ENCODE measurements around the gene NQO2. TPM values are rescaled to one million over a fixed set of nuclear protein-coding genes. Genes with fewer than 3 reads are reported as not detected.

NQO2 gene
- total and polyA plus RNA-seq, 2 donors (not counting 1 experiment from before 2014, with no cell fraction given): 6.2 to 21.5 TPM

GRCh38 chr6:3001146-3001772 lies 1.6 kb downstream of the NQO2 start:
- no peaks in the 10 kb centered on the region for H3K27me3 Mint-ChIP-seq
- H3K4me1 Mint-ChIP-seq: peaks cover 18% of the 10 kb centered on the region
- no peaks in the 10 kb centered on the region for H3K9me3 ChIP-seq (ENCODE audit: control extremely low read depth in 1 of 3, control insufficient read depth in 2 of 3, insufficient read depth in 1 of 3, low read length in 2 of 3)
- no peak overlapping the region for H3K27ac Mint-ChIP-seq
- no CpG with 5 or more reads among the region's 11 CpGs for WGBS (ENCODE audit: insufficient coverage)
- no peak overlapping the region for H3K4me3 Mint-ChIP-seq
- no peak overlapping the region for H2AFZ ChIP-seq (ENCODE audit: insufficient read depth, low read depth, low read length, poor library complexity, severe bottlenecking)
- DNase-seq (no peak), ATAC-seq (ENCODE audit: low read depth) (no peak)
- peaks cover 11 to 21% of the 10 kb centered on the region in 2 donors for H3K4me1 ChIP-seq (ENCODE audit: control insufficient read depth in 2 of 2, insufficient read depth in 2 of 2, low read length in 2 of 2)
- no peaks in the 10 kb centered on the region for H4K20me1 ChIP-seq (ENCODE audit: control insufficient read depth, insufficient read depth, low read length, poor library complexity, severe bottlenecking)
- no peak overlapping the region for H3K9ac ChIP-seq (ENCODE audit: low read length)
- H3K27ac ChIP-seq (ENCODE audit: low read length in 2 of 2): no peak overlapping the region
- no peaks in the 10 kb centered on the region for H3K27me3 ChIP-seq (replicated peaks in 1 of 4; ENCODE audit: control extremely low read depth in 1 of 4, control insufficient read depth in 3 of 4, insufficient read depth in 4 of 4, low read length in 3 of 4)
- intact Hi-C loops (cut with micrococcal nuclease): no loop called here
- no peaks in the 10 kb centered on the region for H3K9me3 Mint-ChIP-seq (ENCODE audit: insufficient read depth)
- ChIA-PET CTCF (interaction anchor here (0.8 to 4.1 kb wide), 14 partner anchors 10 to 210 kb away, joined by 3 to 83 read pairs (median 4); partner anchors contain the start of genes RIPK1 and SERPINB1), POLR2A (interaction anchor here (0.6 to 2.2 kb wide), 3 partner anchors 52 to 224 kb away, joined by 3 to 13 read pairs (median 4); no protein-coding TSS in a partner anchor)
- peaks cover 0 to 6% of the 10 kb centered on the region in 2 experiments for H3K36me3 ChIP-seq (replicated peaks in 1 of 2; ENCODE audit: control extremely low read depth in 1 of 2, control insufficient read depth in 1 of 2, extremely low read depth in 1 of 2, insufficient read depth in 2 of 2, low read length in 1 of 2)
- peak overlapping the region in 1 of 5 experiments; percentile 11 for H3K4me3 ChIP-seq (ENCODE audit: control extremely low read depth in 1 of 5, extremely low read depth in 1 of 5, insufficient read depth in 1 of 5, low read depth in 2 of 5, low read length in 4 of 5)
- no peak overlapping the region for H3K4me2 ChIP-seq (replicated peaks; ENCODE audit: low read depth, low read length, poor library complexity, severe bottlenecking)
- no peak for TF ChIP-seq CTCF (IDR thresholded peaks at IDR 0.05)
- TF ChIP-seq EZH2 (IDR thresholded peaks at IDR 0.05; ENCODE audit: borderline replicate concordance, insufficient read depth, low read depth, low read length, poor library complexity, severe bottlenecking): no peak
- no peaks in the 10 kb centered on the region for H3K79me2 ChIP-seq (ENCODE audit: control insufficient read depth, insufficient read depth, low read length)

GRCh38 chr6:3001773-3002293 lies 2.1 kb downstream of the NQO2 start:
- Histone ChIP-seq H3K79me2 (ENCODE audit: control insufficient read depth, insufficient read depth, low read length) (no peaks in the 10 kb centered on the region), H3K27me3 (replicated peaks in 1 of 4; ENCODE audit: control extremely low read depth in 1 of 4, control insufficient read depth in 3 of 4, insufficient read depth in 4 of 4, low read length in 3 of 4) (no peaks in the 10 kb centered on the region), H3K4me1 (ENCODE audit: control insufficient read depth in 2 of 2, insufficient read depth in 2 of 2, low read length in 2 of 2) (peaks cover 11 to 21% of the 10 kb centered on the region in 2 donors), H4K20me1 (ENCODE audit: control insufficient read depth, insufficient read depth, low read length, poor library complexity, severe bottlenecking) (no peaks in the 10 kb centered on the region), H3K36me3 (replicated peaks in 1 of 2; ENCODE audit: control extremely low read depth in 1 of 2, control insufficient read depth in 1 of 2, extremely low read depth in 1 of 2, insufficient read depth in 2 of 2, low read length in 1 of 2) (peaks cover 0 to 11% of the 10 kb centered on the region in 2 experiments), H3K27ac (ENCODE audit: low read length in 2 of 2) (no peak overlapping the region), H3K9ac (ENCODE audit: low read length) (no peak overlapping the region), H3K4me2 (replicated peaks; ENCODE audit: low read depth, low read length, poor library complexity, severe bottlenecking) (no peak overlapping the region), H3K9me3 (ENCODE audit: control extremely low read depth in 1 of 3, control insufficient read depth in 2 of 3, insufficient read depth in 1 of 3, low read length in 2 of 3) (no peaks in the 10 kb centered on the region), H2AFZ (ENCODE audit: insufficient read depth, low read depth, low read length, poor library complexity, severe bottlenecking) (no peak overlapping the region), H3K4me3 (ENCODE audit: control extremely low read depth in 1 of 5, extremely low read depth in 1 of 5, insufficient read depth in 1 of 5, low read depth in 2 of 5, low read length in 4 of 5) (no peak overlapping the region)
- ATAC-seq (ENCODE audit: low read depth) (no peak), DNase-seq (peak; percentile 63)
- intact Hi-C loops (cut with micrococcal nuclease): no loop called here
- Mint-ChIP-seq H3K4me3 (peak overlapping the region; percentile 20), H3K4me1 (peaks cover 17% of the 10 kb centered on the region), H3K27ac (peak overlapping the region; percentile 0), H3K9me3 (ENCODE audit: insufficient read depth) (no peaks in the 10 kb centered on the region), H3K27me3 (no peaks in the 10 kb centered on the region)
- ChIA-PET POLR2A (interaction anchor here (0.6 to 2.2 kb wide), 3 partner anchors 38 to 54 kb away, joined by 3 to 13 read pairs (median 4); no protein-coding TSS in a partner anchor), CTCF (interaction anchor here (0.6 to 4.1 kb wide), 15 partner anchors 9 to 210 kb away, joined by 3 to 83 read pairs (median 4); partner anchors contain the start of genes RIPK1 and SERPINB1)
- TF ChIP-seq EZH2 (IDR thresholded peaks at IDR 0.05; ENCODE audit: borderline replicate concordance, insufficient read depth, low read depth, low read length, poor library complexity, severe bottlenecking) (no peak), CTCF (IDR thresholded peaks at IDR 0.05) (peak; percentile 56)
- no CpG with 5 or more reads among the region's 2 CpGs for WGBS (ENCODE audit: insufficient coverage)
